HCT116 (cell line): ENCODE measurements around the gene BTBD9. TPM values are rescaled to one million over a fixed set of nuclear protein-coding genes. Genes with fewer than 3 reads are reported as not detected.
A peak's percentile ranks its signal among the peaks of the same experiment; 100 is the strongest.

ENCODE experiments used
- ATAC-seq: fragments of 200-7000 bp; cut with Tn5 transposase; 2 replicates; pipeline ENCODE4 v1.9.1; 2020; ENCODE audit warnings: mild to moderate bottlenecking, moderate library complexity
- BruUV-seq: library from RNA; stranded (reverse); fragments of 400-500 nt; replicated peaks from 2 replicates; lab custom pipeline; 2021; lab: Mats Ljungman, UMichigan
- CTCF ChIA-PET: fragments of 300-600 bp; sonication (Branson Sonifier 250); formaldehyde crosslinking; loops from one replicate; lab custom pipeline; 2021; ENCODE audit warnings: antibody characterized with exemption; lab: Charles Lee
- POLR2A ChIA-PET: fragments of 300-600, 350-600 bp; sonication (Branson Sonifier 250); formaldehyde crosslinking; loops from one replicate; lab custom pipeline; 2021; ENCODE audit warnings: antibody characterized with exemption; lab: Charles Lee
- RAD21 ChIA-PET, 2 experiments: fragments of 300-600 bp; sonication (Branson Sonifier 250); formaldehyde crosslinking; loops; one replicate each; lab custom pipeline; 2023; ENCODE audit warnings: low total read pairs in 2 of 2; ENCODE audit not compliant: uncharacterized antibody in 2 of 2, unreplicated experiment in 2 of 2, low non-redundant PET in 1 of 2; lab: Charles Lee
- DNase-seq: peaks from one replicate; pipeline ENCODE4 v3.0.0-alpha.2; 2010; ENCODE audit warnings: low read depth, low spot score
- H2AFZ ChIP-seq: fragments of 200-600 bp; shearing (Covaris generic), sonication (generic); 2 replicates; pipeline ENCODE4 v1.6.1; 2017; ENCODE audit warnings: low read depth, mixed run types, mixed read lengths, antibody characterized with exemption, low read length; ENCODE audit not compliant: poor library complexity, severe bottlenecking
- H3K27ac ChIP-seq: 2 replicates; pipeline ENCODE4 v1.5.1; 2012; ENCODE audit warnings: low read depth, low read length
- H3K27me3 ChIP-seq: fragments of 200-600 bp; sonication (generic); 2 replicates; pipeline ENCODE4 v1.6.1; 2016; ENCODE audit warnings: mixed run types, low read length, mixed read lengths; ENCODE audit not compliant: insufficient read depth
- H3K36me3 ChIP-seq, 2 experiments: fragments of 200-500 bp in 1 of 2; fragments of 200-600 bp in 1 of 2; sonication (Bioruptor generic) in 1 of 2; sonication (generic) in 1 of 2; 2 replicates each; pipeline versions ENCODE4 v1.5.1 to v1.6.1; 2014 to 2016; ENCODE audit warnings: low read length in 2 of 2, inconsistent platforms in 1 of 2, mixed read lengths in 1 of 2, mixed run types in 1 of 2; ENCODE audit not compliant: insufficient read depth in 2 of 2, control insufficient read depth in 1 of 2
- H3K4me1 ChIP-seq, 2 experiments: fragments of 200-600 bp in 1 of 2; sonication (generic) in 1 of 2; 2 replicates each; pipeline versions ENCODE4 v1.5.1 to v1.6.1; 2012 to 2017; ENCODE audit warnings: low read length in 2 of 2, inconsistent platforms in 1 of 2, mild to moderate bottlenecking in 1 of 2, mixed read lengths in 1 of 2, mixed run types in 1 of 2, moderate library complexity in 1 of 2; ENCODE audit not compliant: insufficient read depth in 2 of 2, control insufficient read depth in 1 of 2
- H3K4me2 ChIP-seq: fragments of 200-600 bp; sonication (generic); 2 replicates; pipeline ENCODE4 v1.6.1; 2017; ENCODE audit warnings: mixed run types, low read length, mixed read lengths
- H3K4me3 ChIP-seq, 2 experiments: fragments of 200-600 bp in 1 of 2; sonication (generic) in 1 of 2; replicated peaks in 1 of 2; 2 replicates each; pipeline ENCODE4 v1.5.1; 2011 to 2016; ENCODE audit warnings: low read length in 2 of 2, control low read depth in 1 of 2, low read depth in 1 of 2, mild to moderate bottlenecking in 1 of 2, mixed read lengths in 1 of 2, mixed run types in 1 of 2
- H3K79me2 ChIP-seq: fragments of 200-600 bp; sonication (generic); 2 replicates; pipeline ENCODE4 v1.6.1; 2017; ENCODE audit warnings: mild to moderate bottlenecking, mixed run types, low read length, moderate library complexity, mixed read lengths; ENCODE audit not compliant: insufficient read depth
- H3K9ac ChIP-seq: fragments of 200-600 bp; sonication (generic); 2 replicates; pipeline ENCODE4 v1.6.1; 2016; ENCODE audit warnings: low read length, mixed read lengths
- H3K9me2 ChIP-seq: fragments of 200-600 bp; sonication (generic), shearing (Covaris generic); 2 replicates; pipeline ENCODE4 v1.6.1; 2017; ENCODE audit warnings: mixed run types, mild to moderate bottlenecking, moderate library complexity; ENCODE audit not compliant: insufficient read depth
- H3K9me3 ChIP-seq, 2 experiments: fragments of 200-500 bp in 1 of 2; fragments of 200-600 bp in 1 of 2; sonication (Bioruptor generic) in 1 of 2; sonication (generic) in 1 of 2; 2 replicates each; pipeline ENCODE4 v1.6.1; 2014 to 2017; ENCODE audit warnings: low read length in 2 of 2, mixed read lengths in 2 of 2, inconsistent platforms in 1 of 2, low read depth in 1 of 2, mild to moderate bottlenecking in 1 of 2, mixed run types in 1 of 2, moderate library complexity in 1 of 2; ENCODE audit not compliant: control insufficient read depth in 1 of 2, insufficient read depth in 1 of 2
- H4K20me1 ChIP-seq: fragments of 200-600 bp; sonication (generic), shearing (Covaris generic); 2 replicates; pipeline ENCODE4 v1.6.1; 2017; ENCODE audit warnings: mixed run types, mild to moderate bottlenecking, moderate library complexity; ENCODE audit not compliant: insufficient read depth
- CTCF ChIP-seq, 3 experiments: fragments of 200-600 bp in 1 of 3; sonication (generic) in 1 of 3; IDR thresholded peaks in 2 of 3; conservative IDR thresholded peaks in 1 of 3; 2 replicates each; pipeline ENCODE4 v1.5.1; 2012 to 2017; ENCODE audit warnings: low read depth in 2 of 3, low read length in 2 of 3, antibody characterized with exemption in 1 of 3, borderline replicate concordance in 1 of 3, control low read depth in 1 of 3, mild to moderate bottlenecking in 1 of 3, mixed read lengths in 1 of 3, mixed run types in 1 of 3, moderate library complexity in 1 of 3; ENCODE audit not compliant: insufficient read depth in 1 of 3
- EZH2 ChIP-seq: fragments of 200-600 bp; sonication (generic); IDR thresholded peaks from 2 replicates; pipeline ENCODE4 v1.6.1; 2017; ENCODE audit warnings: antibody characterized with exemption, mixed run types
- EZH2phosphoT487 ChIP-seq: fragments of 200-600 bp; IDR thresholded peaks from 2 replicates; pipeline ENCODE4 v1.6.1; 2018; ENCODE audit warnings: antibody characterized with exemption, borderline replicate concordance
- RAD21 ChIP-seq: IDR thresholded peaks from 2 replicates; pipeline ENCODE4 v1.6.1; 2012; ENCODE audit warnings: low read depth, mild to moderate bottlenecking
- TCF7L2 ChIP-seq: IDR thresholded peaks from 2 replicates; pipeline ENCODE4 v1.7.0; 2011; ENCODE audit warnings: borderline replicate concordance, inconsistent platforms; ENCODE audit not compliant: insufficient read depth, insufficient read length; ENCODE audit errors: extremely low read depth
- YY1 ChIP-seq: IDR thresholded peaks from 2 replicates; pipeline ENCODE4 v1.6.1; 2011; ENCODE audit warnings: low read length, low read depth, moderate library complexity, mild to moderate bottlenecking; ENCODE audit not compliant: insufficient replicate concordance; ENCODE audit errors: extremely low read depth
- ZFX ChIP-seq: fragments of 450-650 bp; IDR thresholded peaks from 2 replicates; pipeline ENCODE4 v1.6.1; 2017
- intact Hi-C: fragments of 100-400 bp; cut with micrococcal nuclease; formaldehyde crosslinking; loops from 2 replicates; pipeline ENCODE4 v1.10.0; 2022
- total RNA-seq: library from RNA; stranded (reverse); gene quantifications from one replicate; pipeline ENCODE4 v1.2.1, GENCODE V29; 2021; ENCODE audit not compliant: unreplicated experiment
- TF ChIP-seq, protein P1 (sequence below): IDR thresholded peaks from 2 replicates; pipeline ENCODE4 v1.6.1; 2012

BTBD9 gene
- total RNA-seq, 1 experiment from 2014 or later: 10.9 TPM

GRCh38 chr6:38146021-38146733, 493.6 kb downstream of the BTBD9 start (continued):
- TF ChIP-seq RAD21 (no peak), YY1 (no peak), EZH2 (no peak), ZFX (no peak)

DNA sequence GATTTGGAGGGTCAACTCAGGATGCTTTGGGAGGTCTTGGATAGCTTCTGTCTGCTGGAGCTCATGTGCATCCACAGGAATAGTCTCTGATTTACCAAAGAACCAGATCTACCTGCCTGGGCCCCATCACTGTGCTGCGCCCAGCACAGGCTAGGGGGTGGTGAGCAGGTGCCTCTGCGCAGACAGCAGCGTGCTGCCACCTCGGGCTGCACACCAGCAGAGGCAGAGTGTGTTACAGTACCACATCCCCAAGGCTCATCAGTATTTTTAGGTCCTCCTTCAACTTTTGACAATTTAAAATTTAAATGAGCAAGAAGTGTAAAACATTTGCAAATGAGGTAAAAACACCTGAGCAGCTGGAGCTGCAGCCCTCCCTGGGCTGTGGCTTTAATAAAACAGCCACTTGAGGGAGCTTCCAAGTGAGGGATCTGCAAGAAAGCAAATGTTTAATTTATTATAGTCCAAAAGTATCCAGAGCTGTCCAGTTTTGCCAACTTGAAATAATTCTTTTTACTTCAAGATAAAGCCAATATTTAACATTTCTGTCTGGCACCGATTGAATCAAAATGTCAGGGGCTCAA, 495.3 kb downstream of the BTBD9 start:
- no peaks in the 10 kb centered on the region for H3K36me3 ChIP-seq
- no peaks in the 10 kb centered on the region for H3K79me2 ChIP-seq
- TF ChIP-seq ZFX: no peak
- TF ChIP-seq EZH2phosphoT487: no peak
- 0 out of 6 replicates have a peak, but pooled peaks of 1 of the 3 experiments have one; percentile 7 for TF ChIP-seq CTCF (IDR thresholded peaks at IDR 0.05 in 2 of 3, conservative IDR thresholded peaks at IDR 0.05 in 1 of 3; ENCODE audit: borderline replicate concordance in 1 of 3, insufficient read depth in 1 of 3, low read depth in 2 of 3, low read length in 2 of 3)
- no peak for TF ChIP-seq TCF7L2
- TF ChIP-seq, protein P1, sequence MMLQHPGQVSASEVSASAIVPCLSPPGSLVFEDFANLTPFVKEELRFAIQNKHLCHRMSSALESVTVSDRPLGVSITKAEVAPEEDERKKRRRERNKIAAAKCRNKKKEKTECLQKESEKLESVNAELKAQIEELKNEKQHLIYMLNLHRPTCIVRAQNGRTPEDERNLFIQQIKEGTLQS: no peak
- ChIA-PET POLR2A (no interaction called here), RAD21 (no interaction called here), CTCF (no interaction called here)
- no peak for ATAC-seq
- H3K9me3 ChIP-seq: no peaks in the 10 kb centered on the region
- no peak overlapping the region for H2AFZ ChIP-seq
- DNase-seq: no peak
- H3K4me1 ChIP-seq: no peaks in the 10 kb centered on the region
- no peak overlapping the region for H3K4me3 ChIP-seq
- intact Hi-C loops: no loop called here
- BruUV-seq: no TSS peak
- H3K9me2 ChIP-seq: no peaks in the 10 kb centered on the region
- H3K27me3 ChIP-seq: no peaks in the 10 kb centered on the region
- no peak overlapping the region for H3K9ac ChIP-seq
- no peaks in the 10 kb centered on the region for H4K20me1 ChIP-seq
- H3K4me2 ChIP-seq: no peak overlapping the region
- H3K27ac ChIP-seq: no peak overlapping the region
